OCI-LY1 (cell line): ENCODE data around the gene BTN1A1.

Source experiments
- EZH2 ChIP-seq: fragments of 200-600 bp; sonication (generic), shearing (Covaris generic); IDR thresholded peaks from 2 replicates; pipeline ENCODE4 v1.8.0; 2017; ENCODE audit warnings: borderline replicate concordance, mixed run types, mild to moderate bottlenecking, antibody characterized with exemption, low read length, moderate library complexity, mixed read lengths
- TF ChIP-seq, protein P1 (sequence below): fragments of 200-600 bp; sonication (generic), shearing (Covaris generic); IDR thresholded peaks from 2 replicates; pipeline ENCODE4 v1.5.1; 2017; ENCODE audit warnings: mild to moderate bottlenecking, antibody characterized with exemption, low read length, moderate library complexity, mixed read lengths

- TF ChIP-seq, protein P1, sequence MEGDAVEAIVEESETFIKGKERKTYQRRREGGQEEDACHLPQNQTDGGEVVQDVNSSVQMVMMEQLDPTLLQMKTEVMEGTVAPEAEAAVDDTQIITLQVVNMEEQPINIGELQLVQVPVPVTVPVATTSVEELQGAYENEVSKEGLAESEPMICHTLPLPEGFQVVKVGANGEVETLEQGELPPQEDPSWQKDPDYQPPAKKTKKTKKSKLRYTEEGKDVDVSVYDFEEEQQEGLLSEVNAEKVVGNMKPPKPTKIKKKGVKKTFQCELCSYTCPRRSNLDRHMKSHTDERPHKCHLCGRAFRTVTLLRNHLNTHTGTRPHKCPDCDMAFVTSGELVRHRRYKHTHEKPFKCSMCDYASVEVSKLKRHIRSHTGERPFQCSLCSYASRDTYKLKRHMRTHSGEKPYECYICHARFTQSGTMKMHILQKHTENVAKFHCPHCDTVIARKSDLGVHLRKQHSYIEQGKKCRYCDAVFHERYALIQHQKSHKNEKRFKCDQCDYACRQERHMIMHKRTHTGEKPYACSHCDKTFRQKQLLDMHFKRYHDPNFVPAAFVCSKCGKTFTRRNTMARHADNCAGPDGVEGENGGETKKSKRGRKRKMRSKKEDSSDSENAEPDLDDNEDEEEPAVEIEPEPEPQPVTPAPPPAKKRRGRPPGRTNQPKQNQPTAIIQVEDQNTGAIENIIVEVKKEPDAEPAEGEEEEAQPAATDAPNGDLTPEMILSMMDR = no peak
- TF ChIP-seq EZH2 = no peak
Observed at GRCh38 chr6:26530203-26530602, 30.1 kb downstream of the BTN1A1 start.
